ENCODE measurements around the gene PHETA1. TPM values are rescaled to one million over a fixed set of nuclear protein-coding genes. Genes with fewer than 3 reads are reported as not detected.

Gene PHETA1
- total RNA-seq, 4 donors from 2014 or later = 6.9 to 29.9 (median 7.8) TPM

DNA sequence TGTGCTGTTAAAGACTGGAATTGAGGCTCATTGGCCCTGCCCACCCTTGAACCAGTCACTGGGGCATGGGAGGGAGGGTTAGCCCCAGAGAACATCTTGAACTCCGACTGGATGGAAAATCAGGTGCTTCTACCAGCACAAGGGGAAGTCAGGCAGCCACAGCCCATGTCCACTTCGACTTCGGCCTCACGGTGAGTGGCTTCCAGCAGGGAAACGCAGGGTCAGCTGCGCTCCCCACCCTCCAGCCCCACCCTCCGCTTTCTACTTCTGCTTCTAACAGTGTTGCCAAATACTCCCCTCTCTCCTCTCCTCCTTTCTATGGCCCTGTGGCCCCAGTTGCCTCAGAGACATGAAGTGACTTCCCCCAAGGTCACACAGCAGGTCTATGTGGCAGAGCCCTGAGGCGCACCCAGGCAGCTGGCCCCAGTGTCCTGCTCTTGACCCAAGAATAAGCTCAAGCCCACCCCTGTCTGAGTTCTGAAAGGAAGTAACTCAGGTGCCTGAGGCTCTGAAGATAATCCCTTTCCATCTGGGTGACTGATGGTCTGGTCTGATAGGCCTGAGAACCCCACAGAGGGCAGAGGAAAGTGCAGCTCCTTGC is 24.9 kb upstream of the PHETA1 start:
- no peak for DNase-seq

DNA sequence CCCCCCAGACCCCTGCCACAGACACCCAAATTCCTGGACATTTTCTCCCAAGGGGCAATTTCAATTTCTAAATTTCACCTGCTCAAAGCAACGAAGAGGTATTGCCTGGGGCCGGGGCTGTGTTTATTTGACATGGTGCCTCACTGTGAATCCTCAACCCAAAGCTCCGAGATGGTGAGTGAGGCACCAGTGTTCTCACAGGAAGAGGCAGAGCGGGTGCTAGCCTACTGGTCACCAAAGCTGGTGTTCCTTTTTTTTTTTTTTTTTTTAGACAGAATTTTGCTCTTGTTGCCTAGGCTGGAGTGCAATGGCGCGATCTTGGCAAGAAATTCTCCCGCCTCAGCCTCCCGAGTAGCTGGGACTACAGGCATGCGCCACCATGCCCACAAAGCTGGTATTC is 22.0 kb upstream of the PHETA1 start:
- Histone ChIP-seq H3K4me3 (no peak overlapping the region), H3K4me1 (peaks cover 0 to under 1% (median 0%) of the 10 kb centered on the region in 3 donors), H3K27ac (no peak overlapping the region), H3K27me3 (peaks cover 0 to 50% (median 0%) of the 10 kb centered on the region in 4 donors), H3K36me3 (no peaks in the 10 kb centered on the region), H3K9me3 (no peaks in the 10 kb centered on the region)
- TF ChIP-seq, protein P1, sequence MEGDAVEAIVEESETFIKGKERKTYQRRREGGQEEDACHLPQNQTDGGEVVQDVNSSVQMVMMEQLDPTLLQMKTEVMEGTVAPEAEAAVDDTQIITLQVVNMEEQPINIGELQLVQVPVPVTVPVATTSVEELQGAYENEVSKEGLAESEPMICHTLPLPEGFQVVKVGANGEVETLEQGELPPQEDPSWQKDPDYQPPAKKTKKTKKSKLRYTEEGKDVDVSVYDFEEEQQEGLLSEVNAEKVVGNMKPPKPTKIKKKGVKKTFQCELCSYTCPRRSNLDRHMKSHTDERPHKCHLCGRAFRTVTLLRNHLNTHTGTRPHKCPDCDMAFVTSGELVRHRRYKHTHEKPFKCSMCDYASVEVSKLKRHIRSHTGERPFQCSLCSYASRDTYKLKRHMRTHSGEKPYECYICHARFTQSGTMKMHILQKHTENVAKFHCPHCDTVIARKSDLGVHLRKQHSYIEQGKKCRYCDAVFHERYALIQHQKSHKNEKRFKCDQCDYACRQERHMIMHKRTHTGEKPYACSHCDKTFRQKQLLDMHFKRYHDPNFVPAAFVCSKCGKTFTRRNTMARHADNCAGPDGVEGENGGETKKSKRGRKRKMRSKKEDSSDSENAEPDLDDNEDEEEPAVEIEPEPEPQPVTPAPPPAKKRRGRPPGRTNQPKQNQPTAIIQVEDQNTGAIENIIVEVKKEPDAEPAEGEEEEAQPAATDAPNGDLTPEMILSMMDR (IDR thresholded peaks at IDR 0.05) = no peak
- no peak for TF ChIP-seq POLR2A (IDR thresholded peaks at IDR 0.05)
- no peak for DNase-seq
- intact Hi-C loops (cut with DNase I) = no loop called here
- 66 to 71% methylated on average over 4 to 6 of the region's 9 CpGs for WGBS, 2 donors

More for the DNA sequence above, 24.9 kb upstream of the PHETA1 start:
- no peaks in the 10 kb centered on the region for H3K36me3 ChIP-seq
- peaks cover 9 to 24% (median 12%) of the 10 kb centered on the region in 3 donors for H3K4me1 ChIP-seq
- no peaks in the 10 kb centered on the region for H3K9me3 ChIP-seq
- peak overlapping the region in 1 of 4 donors; percentile 42 for H3K27ac ChIP-seq
- intact Hi-C loops (cut with DNase I) = no loop called here
- 53 to 75% methylated on average over 5 to 8 of the region's 8 CpGs for WGBS, 2 donors
- no peak overlapping the region for H3K4me3 ChIP-seq
- peaks cover 0 to 51% (median 0%) of the 10 kb centered on the region in 4 donors for H3K27me3 ChIP-seq
- TF ChIP-seq POLR2A (IDR thresholded peaks at IDR 0.05) = no peak
- TF ChIP-seq, protein P1 (IDR thresholded peaks at IDR 0.05) = no peak

DNA sequence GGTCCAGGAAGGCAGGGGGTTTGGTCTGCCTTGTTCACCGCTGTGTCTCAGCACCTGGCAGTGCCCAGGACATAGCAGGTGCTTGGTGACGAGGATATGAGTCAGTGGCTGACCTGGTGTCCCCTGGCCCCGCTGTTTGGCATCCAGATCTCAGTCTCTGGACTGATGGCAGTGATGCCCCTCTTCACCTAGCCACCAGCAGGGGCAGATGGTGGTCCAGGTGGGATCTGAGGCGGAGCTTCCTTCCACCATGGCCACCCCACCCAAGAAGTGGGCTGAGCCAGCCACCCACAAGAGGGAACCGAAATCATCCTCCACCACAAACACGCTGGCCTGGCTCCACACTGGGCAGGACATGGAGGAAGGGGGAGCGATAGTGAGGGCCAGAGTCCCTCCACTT is 20.7 kb upstream of the PHETA1 start:
- Histone ChIP-seq H3K36me3 (no peaks in the 10 kb centered on the region), H3K4me1 (no peaks in the 10 kb centered on the region), H3K9me3 (no peaks in the 10 kb centered on the region), H3K27me3 (peaks cover 0 to 45% (median 0%) of the 10 kb centered on the region in 4 donors), H3K27ac (no peak overlapping the region), H3K4me3 (no peak overlapping the region)
- no peak for DNase-seq
- no peak for TF ChIP-seq POLR2A (IDR thresholded peaks at IDR 0.05)
- TF ChIP-seq, protein P1 (IDR thresholded peaks at IDR 0.05) = no peak
- intact Hi-C loops (cut with DNase I) = no loop called here
- WGBS, 2 donors = 76 to 79% methylated on average over 2 to 5 of the region's 7 CpGs

DNA sequence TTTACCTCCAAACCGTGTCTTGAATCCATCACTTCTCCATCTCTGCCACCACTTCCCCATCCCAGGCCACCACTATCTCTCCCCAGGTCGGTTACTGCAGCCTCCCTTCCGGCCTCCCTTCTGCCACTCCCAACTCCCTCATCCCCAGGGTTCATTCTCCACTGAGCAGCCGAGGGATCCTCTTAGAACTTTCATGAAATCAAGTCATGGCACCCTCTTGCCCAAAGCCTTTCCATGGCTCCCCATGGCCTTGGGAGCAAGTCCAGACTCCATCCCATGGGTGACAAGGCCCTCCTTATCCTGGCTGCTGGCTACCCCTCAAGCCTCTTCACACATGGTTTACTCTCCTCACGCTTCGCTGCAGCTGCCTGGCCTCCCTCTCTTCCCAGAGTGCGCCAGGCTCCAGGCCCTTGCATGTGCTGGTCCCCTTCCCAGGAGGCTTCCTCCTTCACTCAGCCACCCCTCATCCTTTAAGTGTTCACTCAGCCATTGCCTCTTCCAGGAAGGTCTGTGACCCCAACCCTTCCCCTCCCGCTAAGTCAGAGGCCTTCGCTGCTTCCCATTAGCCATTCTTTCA is 18.9 kb upstream of the PHETA1 start:
- no peaks in the 10 kb centered on the region for H3K9me3 ChIP-seq
- no peak overlapping the region for H3K4me3 ChIP-seq
- no peaks in the 10 kb centered on the region for H3K36me3 ChIP-seq
- WGBS, 2 donors = 76 to 87% methylated on average over 7 to 9 of the region's 9 CpGs
- intact Hi-C loops (cut with DNase I) = no loop called here
- peaks cover 0 to 32% (median 0%) of the 10 kb centered on the region in 4 donors for H3K27me3 ChIP-seq
- H3K27ac ChIP-seq = no peak overlapping the region
- no peak for DNase-seq
- TF ChIP-seq POLR2A (IDR thresholded peaks at IDR 0.05) = no peak
- TF ChIP-seq, protein P1 (IDR thresholded peaks at IDR 0.05) = no peak
- no peaks in the 10 kb centered on the region for H3K4me1 ChIP-seq

DNA sequence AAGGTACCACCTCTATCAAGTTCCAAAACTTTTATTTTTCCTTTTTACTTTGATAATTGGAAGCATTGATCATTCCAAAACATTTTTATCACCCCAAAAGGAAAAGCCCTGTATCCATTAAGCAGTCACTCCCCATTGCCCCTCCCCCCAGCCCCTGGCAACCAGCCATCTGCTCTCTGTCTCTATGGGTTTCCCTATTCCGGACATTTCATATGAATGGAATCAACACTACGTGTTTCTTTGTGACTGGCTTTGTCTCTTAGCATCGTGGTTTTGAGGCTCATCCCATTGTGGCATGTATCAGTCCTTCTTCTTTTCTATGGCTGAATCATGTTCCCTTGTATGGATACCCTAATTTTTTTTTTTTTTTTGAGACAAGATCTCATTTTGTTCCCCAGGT is 18.0 kb upstream of the PHETA1 start:
- H3K27me3 ChIP-seq = peaks cover 0 to 29% (median 0%) of the 10 kb centered on the region in 4 donors
- H3K4me1 ChIP-seq = no peaks in the 10 kb centered on the region
- no peak overlapping the region for H3K27ac ChIP-seq
- WGBS, 2 donors = 9 to 31% methylated on average over 3 of the region's 3 CpGs
- H3K36me3 ChIP-seq = no peaks in the 10 kb centered on the region
- no peak overlapping the region for H3K4me3 ChIP-seq
- no peak for TF ChIP-seq POLR2A (IDR thresholded peaks at IDR 0.05)
- TF ChIP-seq, protein P1 (IDR thresholded peaks at IDR 0.05) = no peak
- intact Hi-C loops (cut with DNase I) = no loop called here
- DNase-seq = no peak
- no peaks in the 10 kb centered on the region for H3K9me3 ChIP-seq

Measured in esophagus squamous epithelium (tissue), 5 donors.